Sigmoid colon (tissue), 7 donors: Measurements from ENCODE around the gene NKX6-2. TPM values are rescaled to one million over a fixed set of nuclear protein-coding genes. Genes with fewer than 3 reads are reported as not detected.
A peak's percentile ranks its signal among the peaks of the same experiment; 100 is the strongest.
"Not testable (repeated sequence)": the region's sequence is repeated elsewhere in the genome, so short reads cannot be mapped to it uniquely, and the experiment has no call there.

Experiments used
- DNase-seq: peaks from one replicate; pipeline ENCODE4 v3.0.0-alpha.2; 2019
- H3K27ac ChIP-seq, 4 donors: fragments of 200-600 bp; sonication (generic); one replicate each; pipeline ENCODE4 v1.5.1; 2016 to 2019; ENCODE audit warnings: mild to moderate bottlenecking in 1 of 4
- H3K27me3 ChIP-seq, 3 donors: fragments of 200-600 bp; sonication (generic); one replicate each; pipeline ENCODE4 v1.5.1; 2019; ENCODE audit warnings: mild to moderate bottlenecking in 1 of 3
- H3K36me3 ChIP-seq, 4 donors: fragments of 200-600 bp; sonication (generic); one replicate each; pipeline ENCODE4 v1.5.1; 2016 to 2019
- H3K4me1 ChIP-seq, 4 donors: fragments of 200-600 bp; sonication (generic); one replicate each; pipeline ENCODE4 v1.5.1; 2017 to 2019
- H3K4me3 ChIP-seq, 4 donors: fragments of 200-600 bp; sonication (generic); one replicate each; pipeline ENCODE4 v1.5.1; 2017 to 2019; ENCODE audit warnings: mild to moderate bottlenecking in 2 of 4, moderate library complexity in 1 of 4
- H3K9me3 ChIP-seq, 4 donors: fragments of 200-600 bp in 3 of 4; sonication (generic) in 3 of 4; one replicate each; pipeline versions ENCODE4 v1.5.1 to v1.6.1; 2013 to 2019
- EP300 ChIP-seq, 4 donors: sonication (generic); formaldehyde crosslinking; IDR thresholded peaks; one replicate each; pipeline ENCODE4 v1.6.1; 2017; ENCODE audit warnings: antibody characterized with exemption in 4 of 4
- POLR2A ChIP-seq, 2 donors: fragments of 450-650 bp; IDR thresholded peaks; one replicate each; pipeline ENCODE4 v1.6.1; 2016; ENCODE audit warnings: antibody characterized with exemption in 2 of 2, mild to moderate bottlenecking in 2 of 2, moderate library complexity in 2 of 2
- POLR2AphosphoS5 ChIP-seq, 4 donors: sonication (generic); formaldehyde crosslinking; IDR thresholded peaks; one replicate each; pipeline ENCODE4 v1.6.1; 2017; ENCODE audit warnings: antibody characterized with exemption in 4 of 4
- WGBS, 2 donors: extraction: QIAGEN DNeasy Blood & Tissue Kit; methylation state at CpG; one replicate each; pipeline ENCODE4 v1.1.7; 2013; 5-methylcytosine and 5-hydroxymethylcytosine counted together
- intact Hi-C: fragments of 100-400 bp; cut with DNase I; formaldehyde crosslinking; loops from one replicate; pipeline ENCODE4 v1.15.1; 2023
- polyA plus RNA-seq, 3 donors: library from polyadenylated mRNA; stranded (reverse); fragments of 200-250 nt; gene quantifications; one replicate each; pipeline ENCODE4 v1.2.3, GENCODE V29; 2013
- total RNA-seq, 4 donors: library from RNA; depleted of rRNA; stranded (reverse); fragments of >200 nt; gene quantifications; one replicate each; pipeline ENCODE4 v1.1.0, GENCODE V29; 2016
- TF ChIP-seq, protein P1 (sequence below), 4 experiments: fragments of 450-650 bp in 3 of 4; fragments of 200-600 bp in 1 of 4; IDR thresholded peaks; one replicate each; pipeline ENCODE4 v1.5.1; 2016 to 2019; ENCODE audit warnings: antibody characterized with exemption in 4 of 4, mild to moderate bottlenecking in 3 of 4, moderate library complexity in 2 of 4
- donor health status: healthy with polysubstance abuse.
- donor health status: Bipolar disorder and iron deficiency.
- donor health status: healthy.

Gene NKX6-2
- total and polyA plus RNA-seq, 7 donors: 0.01 to 0.60 TPM; not detected in 5

- Histone ChIP-seq H3K4me3 (no peak overlapping the region), H3K4me1 (no peaks in the 10 kb centered on the region), H3K27ac (no peak overlapping the region), H3K27me3 (peaks cover 0 to 3% (median 3%) of the 10 kb centered on the region in 3 donors), H3K36me3 (no peaks in the 10 kb centered on the region), H3K9me3 (no peaks in the 10 kb centered on the region)
- TF ChIP-seq POLR2AphosphoS5 (IDR thresholded peaks at IDR 0.05) (no peak), EP300 (IDR thresholded peaks at IDR 0.05) (no peak), POLR2A (IDR thresholded peaks at IDR 0.05) (no peak)
- TF ChIP-seq, protein P1, sequence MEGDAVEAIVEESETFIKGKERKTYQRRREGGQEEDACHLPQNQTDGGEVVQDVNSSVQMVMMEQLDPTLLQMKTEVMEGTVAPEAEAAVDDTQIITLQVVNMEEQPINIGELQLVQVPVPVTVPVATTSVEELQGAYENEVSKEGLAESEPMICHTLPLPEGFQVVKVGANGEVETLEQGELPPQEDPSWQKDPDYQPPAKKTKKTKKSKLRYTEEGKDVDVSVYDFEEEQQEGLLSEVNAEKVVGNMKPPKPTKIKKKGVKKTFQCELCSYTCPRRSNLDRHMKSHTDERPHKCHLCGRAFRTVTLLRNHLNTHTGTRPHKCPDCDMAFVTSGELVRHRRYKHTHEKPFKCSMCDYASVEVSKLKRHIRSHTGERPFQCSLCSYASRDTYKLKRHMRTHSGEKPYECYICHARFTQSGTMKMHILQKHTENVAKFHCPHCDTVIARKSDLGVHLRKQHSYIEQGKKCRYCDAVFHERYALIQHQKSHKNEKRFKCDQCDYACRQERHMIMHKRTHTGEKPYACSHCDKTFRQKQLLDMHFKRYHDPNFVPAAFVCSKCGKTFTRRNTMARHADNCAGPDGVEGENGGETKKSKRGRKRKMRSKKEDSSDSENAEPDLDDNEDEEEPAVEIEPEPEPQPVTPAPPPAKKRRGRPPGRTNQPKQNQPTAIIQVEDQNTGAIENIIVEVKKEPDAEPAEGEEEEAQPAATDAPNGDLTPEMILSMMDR (IDR thresholded peaks at IDR 0.05): no peak
- DNase-seq: peak; percentile 45
- intact Hi-C loops: no loop called here
- WGBS, 2 donors: 94 to 95% methylated on average over 36 of the region's 36 CpGs
Observed at GRCh38 chr10:132826524-132827422, 40.8 kb upstream of the NKX6-2 start.

DNA sequence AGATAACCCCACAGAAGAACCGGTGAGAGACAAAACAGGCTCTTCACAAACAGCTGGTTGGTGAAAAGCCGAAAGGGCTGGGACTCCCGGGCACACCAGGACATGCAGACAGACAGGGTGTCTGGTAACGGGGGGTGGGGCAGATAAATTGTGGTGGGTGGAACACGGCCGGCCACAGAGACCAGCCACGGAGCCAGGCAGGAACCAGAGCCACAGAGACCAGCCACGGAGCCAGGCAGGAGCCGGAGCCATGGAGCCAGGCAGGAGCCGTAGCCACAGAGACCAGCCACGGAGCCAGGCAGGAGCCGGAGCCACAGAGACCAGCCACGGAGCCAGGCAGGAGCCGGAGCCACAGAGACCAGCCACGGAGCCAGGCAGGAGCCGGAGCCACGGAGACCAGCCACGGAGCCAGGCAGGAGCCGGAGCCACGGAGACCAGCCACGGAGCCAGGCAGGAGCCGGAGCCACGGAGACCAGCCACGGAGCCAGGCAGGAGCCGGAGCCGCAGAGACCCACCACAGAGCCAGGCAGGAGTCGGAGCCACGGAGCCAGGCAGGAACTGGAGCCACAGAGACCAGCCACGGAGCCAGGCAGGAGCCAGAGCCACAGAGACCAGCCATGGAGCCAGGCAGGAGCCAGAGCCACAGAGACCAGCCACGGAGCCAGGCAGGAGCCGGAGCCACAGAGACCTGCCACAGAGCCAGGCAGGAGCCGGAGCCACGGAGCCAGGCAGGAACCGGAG is 40.0 kb upstream of the NKX6-2 start:
- WGBS, 2 donors: 96% methylated on average over 34 of the region's 34 CpGs
- H3K36me3 ChIP-seq, intact Hi-C loops, H3K4me3 ChIP-seq, H3K27me3 ChIP-seq, H3K9me3 ChIP-seq, H3K4me1 ChIP-seq, H3K27ac ChIP-seq, DNase-seq: not testable (repeated sequence)

DNA sequence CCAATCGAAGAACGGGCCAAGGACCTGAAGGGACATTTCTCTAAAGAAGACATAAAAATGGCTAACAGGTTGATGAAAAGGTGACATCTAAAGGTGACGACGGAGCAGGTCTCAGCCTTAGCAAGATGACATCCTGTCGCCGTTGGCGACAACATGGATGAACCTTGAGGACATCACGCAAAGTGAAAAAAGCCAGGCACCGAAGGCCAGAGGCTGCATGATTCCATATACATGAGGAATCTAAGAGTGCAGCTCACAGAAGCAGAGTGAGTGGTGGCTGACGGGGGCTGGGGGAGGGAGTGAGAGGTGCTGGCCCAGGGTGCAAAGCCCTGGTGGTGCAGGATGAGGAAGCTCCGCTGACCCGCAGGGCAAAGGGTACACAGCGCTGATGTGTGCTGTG is 34.1 kb upstream of the NKX6-2 start:
- H3K36me3 ChIP-seq: no peaks in the 10 kb centered on the region
- no peak overlapping the region for H3K4me3 ChIP-seq
- H3K27me3 ChIP-seq: peaks cover 0 to 21% (median 12%) of the 10 kb centered on the region in 3 donors
- 91 to 92% methylated on average over 13 of the region's 13 CpGs for WGBS, 2 donors
- peak; percentile 51 for DNase-seq
- H3K4me1 ChIP-seq: no peaks in the 10 kb centered on the region
- TF ChIP-seq POLR2A (IDR thresholded peaks at IDR 0.05): no peak
- no peak for TF ChIP-seq POLR2AphosphoS5 (IDR thresholded peaks at IDR 0.05)
- H3K9me3 ChIP-seq: peaks cover 0 to 3% (median 0%) of the 10 kb centered on the region in 4 donors
- H3K27ac ChIP-seq: no peak overlapping the region
- intact Hi-C loops: no loop called here

DNA sequence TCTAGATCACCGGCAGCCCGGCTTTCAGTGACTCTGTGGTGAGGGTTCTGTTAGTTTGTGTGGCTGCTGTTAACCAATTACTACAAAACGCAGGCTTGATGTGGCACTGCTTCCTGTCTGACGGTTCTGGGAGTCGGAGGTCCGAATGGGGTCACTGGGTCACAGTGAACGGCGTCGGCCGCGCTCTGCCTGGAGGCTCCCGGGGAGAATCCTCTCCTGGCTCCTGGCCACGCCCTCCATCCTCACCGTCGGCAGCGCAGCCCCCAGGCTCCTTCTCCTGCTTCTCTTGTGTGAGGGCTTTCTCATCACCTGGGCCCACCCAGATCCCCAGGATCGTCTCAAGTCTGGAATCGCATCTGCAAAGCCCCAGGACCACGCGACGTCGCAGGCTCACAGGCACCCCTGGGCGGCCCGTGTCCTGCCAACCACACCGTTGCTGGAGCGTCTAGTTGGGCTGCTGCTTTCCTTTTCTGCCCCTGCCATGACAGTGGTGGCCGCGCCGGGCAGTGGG is 31.8 kb upstream of the NKX6-2 start:
- no peak for TF ChIP-seq POLR2AphosphoS5 (IDR thresholded peaks at IDR 0.05)
- DNase-seq: peak; percentile 42
- no peaks in the 10 kb centered on the region for H3K4me1 ChIP-seq
- intact Hi-C loops: no loop called here
- H3K4me3 ChIP-seq: no peak overlapping the region
- H3K27ac ChIP-seq: no peak overlapping the region
- 84 to 86% methylated on average over 29 of the region's 29 CpGs for WGBS, 2 donors
- peaks cover 0 to 3% (median 0%) of the 10 kb centered on the region in 4 donors for H3K9me3 ChIP-seq
- no peaks in the 10 kb centered on the region for H3K36me3 ChIP-seq
- H3K27me3 ChIP-seq: peaks cover 0 to 33% (median 22%) of the 10 kb centered on the region in 3 donors

GRCh38 chr10:132816718-132817117 is 30.8 kb upstream of the NKX6-2 start:
- no peak for DNase-seq
- H3K27ac ChIP-seq: no peak overlapping the region
- TF ChIP-seq, protein P1 (IDR thresholded peaks at IDR 0.05): no peak
- TF ChIP-seq POLR2A (IDR thresholded peaks at IDR 0.05) (no peak), EP300 (IDR thresholded peaks at IDR 0.05) (no peak), POLR2AphosphoS5 (IDR thresholded peaks at IDR 0.05) (no peak)
- H3K4me3 ChIP-seq: no peak overlapping the region
- no peaks in the 10 kb centered on the region for H3K4me1 ChIP-seq
- intact Hi-C loops: no loop called here
- no peaks in the 10 kb centered on the region for H3K36me3 ChIP-seq
- H3K27me3 ChIP-seq: peaks cover 0 to 33% (median 31%) of the 10 kb centered on the region in 3 donors
- H3K9me3 ChIP-seq: peaks cover 0 to 3% (median 0%) of the 10 kb centered on the region in 4 donors
- 66 to 83% methylated on average over 12 of the region's 12 CpGs for WGBS, 2 donors
